BLaER1 (cell line): ENCODE data around the gene NUDT9.
"Not testable (repeated sequence)": the region's sequence is repeated elsewhere in the genome, so short reads cannot be mapped to it uniquely, and the experiment has no call there.

Experiments used
- H3K27ac ChIP-seq: shearing (Covaris generic); formaldehyde crosslinking; 2 replicates; pipeline ENCODE4 v1.8.1; 2022
- H3K27me3 ChIP-seq: shearing (Covaris generic); formaldehyde crosslinking; 2 replicates; pipeline ENCODE4 v1.8.1; 2022
- H3K36me3 ChIP-seq: shearing (Covaris generic); formaldehyde crosslinking; 2 replicates; pipeline ENCODE4 v1.8.1; 2022
- H3K4me1 ChIP-seq: shearing (Covaris generic); formaldehyde crosslinking; 2 replicates; pipeline ENCODE4 v1.8.1; 2022
- H3K4me2 ChIP-seq: shearing (Covaris generic); formaldehyde crosslinking; 2 replicates; pipeline ENCODE4 v1.8.1; 2022
- H3K4me3 ChIP-seq: shearing (Covaris generic); formaldehyde crosslinking; 2 replicates; pipeline ENCODE4 v1.8.1; 2022
- H3K9ac ChIP-seq: shearing (Covaris generic); formaldehyde crosslinking; 2 replicates; pipeline ENCODE4 v1.8.1; 2022
- H3K9me3 ChIP-seq: shearing (Covaris generic); formaldehyde crosslinking; 2 replicates; pipeline ENCODE4 v1.8.1; 2022
- H4K20me1 ChIP-seq: shearing (Covaris generic); formaldehyde crosslinking; 2 replicates; pipeline ENCODE4 v1.8.1; 2022
- Cebpa-rat ChIP-seq: shearing (Covaris generic); IDR thresholded peaks from 2 replicates; pipeline ENCODE4 v1.8.1; 2022

NUDT9 gene

GRCh38 chr4:87445964-87446363 is 23.6 kb downstream of the NUDT9 start:
- peaks cover 69% of the 10 kb centered on the region for H3K36me3 ChIP-seq
- no peak overlapping the region for H3K4me3 ChIP-seq

DNA sequence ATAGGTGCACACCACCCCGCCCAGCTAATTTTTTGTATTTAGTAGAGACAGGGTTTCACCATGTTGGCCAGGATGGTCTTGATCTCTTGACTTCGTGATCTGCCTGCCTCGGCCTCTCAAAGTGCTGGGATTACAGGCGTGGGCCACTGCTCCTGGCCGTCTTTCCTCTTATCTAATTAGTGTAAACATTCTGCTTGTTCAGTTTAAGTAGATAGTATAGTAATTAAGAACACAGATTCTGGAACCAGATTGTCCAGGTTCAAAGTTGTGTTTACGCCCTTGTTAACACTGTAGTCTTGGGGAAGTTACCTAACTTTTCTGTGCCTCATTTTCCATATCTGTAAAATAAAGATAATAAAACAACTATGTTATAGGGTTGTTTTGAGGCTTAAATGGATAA is 24.0 kb downstream of the NUDT9 start:
- H3K4me1 ChIP-seq, H3K27ac ChIP-seq, H3K4me2 ChIP-seq, H4K20me1 ChIP-seq, H3K4me3 ChIP-seq, H3K9me3 ChIP-seq, H3K9ac ChIP-seq, H3K27me3 ChIP-seq: not testable (repeated sequence)
- peaks cover 72% of the 10 kb centered on the region for H3K36me3 ChIP-seq

More at GRCh38 chr4:87445964-87446363, 23.6 kb downstream of the NUDT9 start:
- no peak for TF ChIP-seq Cebpa-rat
- Histone ChIP-seq H3K27me3 (no peaks in the 10 kb centered on the region), H3K4me2 (no peak overlapping the region), H3K9ac (no peak overlapping the region), H3K4me1 (no peaks in the 10 kb centered on the region), H4K20me1 (no peaks in the 10 kb centered on the region), H3K9me3 (no peaks in the 10 kb centered on the region), H3K27ac (no peak overlapping the region)

GRCh38 chr4:87451537-87451936 is 29.2 kb downstream of the NUDT9 start:
- H4K20me1 ChIP-seq: no peaks in the 10 kb centered on the region
- H3K9ac ChIP-seq: no peak overlapping the region
- H3K27ac ChIP-seq: no peak overlapping the region
- no peaks in the 10 kb centered on the region for H3K27me3 ChIP-seq
- TF ChIP-seq Cebpa-rat: no peak
- no peak overlapping the region for H3K4me3 ChIP-seq
- H3K36me3 ChIP-seq: peaks cover 68% of the 10 kb centered on the region
- H3K9me3 ChIP-seq: no peaks in the 10 kb centered on the region
- H3K4me2 ChIP-seq: no peak overlapping the region
- H3K4me1 ChIP-seq: no peaks in the 10 kb centered on the region

- Histone ChIP-seq H3K27ac (no peak overlapping the region), H3K4me2 (no peak overlapping the region)
Measured at GRCh38 chr4:87458913-87459312, 36.5 kb downstream of the NUDT9 start.

GRCh38 chr4:87461281-87461700 is 38.9 kb downstream of the NUDT9 start:
- H3K27me3 ChIP-seq: no peaks in the 10 kb centered on the region
- H3K4me2 ChIP-seq: no peak overlapping the region
- H3K36me3 ChIP-seq: peaks cover 21% of the 10 kb centered on the region
- no peaks in the 10 kb centered on the region for H3K4me1 ChIP-seq
- no peak overlapping the region for H3K27ac ChIP-seq
- H4K20me1 ChIP-seq: no peaks in the 10 kb centered on the region
- TF ChIP-seq Cebpa-rat: no peak
- no peak overlapping the region for H3K9ac ChIP-seq
- H3K9me3 ChIP-seq: peaks cover 3% of the 10 kb centered on the region; the same call in 1 of the 2 replicates
- no peak overlapping the region for H3K4me3 ChIP-seq

More at GRCh38 chr4:87458913-87459312, 36.5 kb downstream of the NUDT9 start:
- Histone ChIP-seq H3K9ac (no peak overlapping the region), H3K36me3 (peaks cover 35% of the 10 kb centered on the region), H3K4me3 (no peak overlapping the region), H3K27me3 (no peaks in the 10 kb centered on the region), H3K9me3 (peaks cover 3% of the 10 kb centered on the region; the same call in 1 of the 2 replicates), H3K4me1 (no peaks in the 10 kb centered on the region), H4K20me1 (no peaks in the 10 kb centered on the region)
- no peak for TF ChIP-seq Cebpa-rat

- H3K9me3 ChIP-seq: peaks cover 3% of the 10 kb centered on the region; the same call in 1 of the 2 replicates
- H3K36me3 ChIP-seq: peaks cover 16% of the 10 kb centered on the region
- no peak overlapping the region for H3K4me2 ChIP-seq
- no peak overlapping the region for H3K9ac ChIP-seq
- H3K27me3 ChIP-seq: no peaks in the 10 kb centered on the region
- H3K4me3 ChIP-seq: no peak overlapping the region
- H4K20me1 ChIP-seq: no peaks in the 10 kb centered on the region
- H3K4me1 ChIP-seq: no peaks in the 10 kb centered on the region
- no peak for TF ChIP-seq Cebpa-rat
- H3K27ac ChIP-seq: no peak overlapping the region
Measured at GRCh38 chr4:87462102-87462501, 39.7 kb downstream of the NUDT9 start.

GRCh38 chr4:87465739-87466366 is 43.5 kb downstream of the NUDT9 start:
- H3K4me2 ChIP-seq: no peak overlapping the region
- H4K20me1 ChIP-seq: no peaks in the 10 kb centered on the region
- no peak overlapping the region for H3K4me3 ChIP-seq
- no peak overlapping the region for H3K9ac ChIP-seq
- H3K27ac ChIP-seq: no peak overlapping the region
- no peaks in the 10 kb centered on the region for H3K36me3 ChIP-seq
- no peaks in the 10 kb centered on the region for H3K4me1 ChIP-seq
- no peak for TF ChIP-seq Cebpa-rat
- no peaks in the 10 kb centered on the region for H3K27me3 ChIP-seq
- no peaks in the 10 kb centered on the region for H3K9me3 ChIP-seq

DNA sequence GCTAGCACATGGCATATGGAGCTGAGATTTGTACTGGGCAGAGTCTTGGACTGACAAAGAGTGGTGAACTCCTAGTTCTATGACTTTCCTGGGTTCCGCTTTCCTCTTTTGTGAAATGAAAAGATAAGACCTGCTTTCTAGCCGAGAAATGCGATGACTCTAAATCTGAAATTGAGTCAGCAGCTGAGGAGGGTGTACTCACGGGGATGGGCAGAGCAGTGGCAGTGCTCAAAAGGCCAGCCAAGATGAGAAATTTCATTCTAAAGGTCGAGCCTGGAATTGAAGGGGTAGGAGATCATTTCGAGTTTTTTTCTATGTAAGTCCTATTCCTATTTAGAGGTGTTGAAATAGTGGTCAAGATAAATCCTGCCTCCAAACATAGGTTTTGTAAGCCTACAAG is 47.0 kb downstream of the NUDT9 start:
- TF ChIP-seq Cebpa-rat: no peak
- Histone ChIP-seq H3K4me2 (no peak overlapping the region), H3K27ac (no peak overlapping the region), H3K4me1 (no peaks in the 10 kb centered on the region), H3K9me3 (no peaks in the 10 kb centered on the region), H4K20me1 (no peaks in the 10 kb centered on the region), H3K36me3 (no peaks in the 10 kb centered on the region), H3K9ac (no peak overlapping the region), H3K27me3 (no peaks in the 10 kb centered on the region), H3K4me3 (no peak overlapping the region)

DNA sequence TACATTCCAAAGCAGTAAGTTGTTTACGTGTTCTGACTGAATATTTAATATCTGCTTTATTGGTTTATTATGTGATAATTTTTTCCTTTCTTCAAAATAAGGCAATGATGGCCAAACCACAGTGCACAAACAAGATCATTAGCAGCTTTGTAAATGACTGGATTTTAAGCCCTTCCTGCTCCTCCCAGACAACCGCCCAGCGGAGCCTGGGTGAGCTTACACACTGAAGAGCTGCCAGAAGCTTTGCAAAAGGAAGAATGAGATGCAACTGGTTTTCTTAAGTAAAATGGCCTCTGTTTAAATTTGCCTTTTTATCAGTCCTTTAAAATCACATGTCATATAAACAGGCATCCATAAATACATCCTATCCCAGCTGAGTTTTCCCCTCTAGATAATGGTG is 54.6 kb downstream of the NUDT9 start:
- H3K9me3 ChIP-seq: no peaks in the 10 kb centered on the region
- H3K4me3 ChIP-seq: no peak overlapping the region
- TF ChIP-seq Cebpa-rat: no peak
- no peaks in the 10 kb centered on the region for H4K20me1 ChIP-seq
- H3K9ac ChIP-seq: no peak overlapping the region
- H3K4me1 ChIP-seq: no peaks in the 10 kb centered on the region
- no peaks in the 10 kb centered on the region for H3K27me3 ChIP-seq
- H3K4me2 ChIP-seq: no peak overlapping the region
- no peak overlapping the region for H3K27ac ChIP-seq
- H3K36me3 ChIP-seq: no peaks in the 10 kb centered on the region

GRCh38 chr4:87478732-87479250 is 56.4 kb downstream of the NUDT9 start:
- TF ChIP-seq Cebpa-rat: no peak
- Histone ChIP-seq H3K27ac (no peak overlapping the region), H3K27me3 (no peaks in the 10 kb centered on the region), H3K4me3 (no peak overlapping the region), H3K9me3 (no peaks in the 10 kb centered on the region), H4K20me1 (no peaks in the 10 kb centered on the region), H3K4me1 (no peaks in the 10 kb centered on the region), H3K36me3 (no peaks in the 10 kb centered on the region), H3K9ac (no peak overlapping the region), H3K4me2 (no peak overlapping the region)

- Histone ChIP-seq H3K9ac (no peak overlapping the region), H4K20me1 (no peaks in the 10 kb centered on the region), H3K4me3 (no peak overlapping the region), H3K36me3 (no peaks in the 10 kb centered on the region), H3K4me2 (no peak overlapping the region), H3K27me3 (no peaks in the 10 kb centered on the region), H3K9me3 (no peaks in the 10 kb centered on the region), H3K27ac (no peak overlapping the region), H3K4me1 (no peaks in the 10 kb centered on the region)
- no peak for TF ChIP-seq Cebpa-rat
Measured at GRCh38 chr4:87481377-87481776, 59.0 kb downstream of the NUDT9 start.

GRCh38 chr4:87483247-87483646 is 60.9 kb downstream of the NUDT9 start:
- not testable (repeated sequence) for H3K4me1 ChIP-seq, H3K4me3 ChIP-seq, H3K36me3 ChIP-seq, H3K27me3 ChIP-seq, H3K9me3 ChIP-seq, H4K20me1 ChIP-seq, H3K27ac ChIP-seq, H3K9ac ChIP-seq, H3K4me2 ChIP-seq

DNA sequence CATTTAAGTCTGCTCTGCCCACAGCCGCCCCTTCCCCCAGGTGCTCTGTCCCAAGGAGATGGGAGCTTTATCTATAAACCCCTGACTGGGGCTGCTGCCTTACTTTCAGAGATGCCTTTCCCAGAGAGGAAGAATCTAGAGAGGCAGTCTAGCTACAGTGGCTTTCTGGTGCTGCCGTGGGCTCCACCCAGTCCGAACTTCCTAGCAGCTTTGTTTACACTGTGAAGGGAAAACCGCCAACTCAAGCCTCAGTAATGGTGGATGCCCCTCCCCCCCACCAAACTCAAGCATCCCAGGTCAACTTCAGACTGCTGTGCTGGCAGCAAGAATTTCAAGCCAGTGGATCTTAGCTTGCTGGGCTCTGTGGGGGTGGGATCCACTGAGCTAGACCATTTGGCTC is 66.3 kb downstream of the NUDT9 start:
- H4K20me1 ChIP-seq, H3K9me3 ChIP-seq, H3K27me3 ChIP-seq, H3K4me2 ChIP-seq, H3K4me3 ChIP-seq, H3K27ac ChIP-seq, H3K36me3 ChIP-seq, H3K4me1 ChIP-seq, H3K9ac ChIP-seq: not testable (repeated sequence)
